A673 (cell line): ENCODE measurements around the gene CREBRF.

Experiments
- EZH2 ChIP-seq: fragments of 200-600 bp; sonication (generic); IDR thresholded peaks from 2 replicates; pipeline ENCODE4 v1.6.1; 2017; ENCODE audit warnings: borderline replicate concordance, low read depth, mild to moderate bottlenecking, mixed read lengths, antibody characterized with exemption, low read length; ENCODE audit not compliant: poor library complexity, severe bottlenecking
- TF ChIP-seq, protein P1 (sequence below): fragments of 300-800, 200-600 bp; sonication (generic); conservative IDR thresholded peaks from 2 replicates; pipeline ENCODE4 v1.5.1; 2017; ENCODE audit warnings: low read depth, mild to moderate bottlenecking, antibody characterized with exemption, low read length, moderate library complexity, mixed read lengths

DNA sequence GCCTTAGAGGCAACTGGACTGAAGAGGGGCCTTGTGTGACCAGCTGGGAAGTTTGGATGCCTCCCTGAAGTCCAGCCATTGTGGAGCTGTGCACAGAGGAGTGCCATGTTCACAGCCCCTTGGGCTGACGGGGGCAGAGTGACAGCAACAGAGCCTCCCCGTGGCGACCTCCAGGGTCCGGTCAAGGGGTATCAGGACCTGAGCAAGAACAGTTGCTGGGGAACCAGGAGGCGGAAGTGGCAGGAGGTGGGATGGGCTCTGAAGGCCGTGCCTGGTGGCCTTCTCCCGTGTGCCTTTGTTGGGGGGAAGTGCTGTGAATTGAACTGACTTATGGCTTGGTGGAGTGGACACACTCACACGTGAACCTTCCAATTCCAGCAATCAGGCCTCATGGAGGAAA is 102.2 kb downstream of the CREBRF start:
- no peak for TF ChIP-seq EZH2
- TF ChIP-seq, protein P1, sequence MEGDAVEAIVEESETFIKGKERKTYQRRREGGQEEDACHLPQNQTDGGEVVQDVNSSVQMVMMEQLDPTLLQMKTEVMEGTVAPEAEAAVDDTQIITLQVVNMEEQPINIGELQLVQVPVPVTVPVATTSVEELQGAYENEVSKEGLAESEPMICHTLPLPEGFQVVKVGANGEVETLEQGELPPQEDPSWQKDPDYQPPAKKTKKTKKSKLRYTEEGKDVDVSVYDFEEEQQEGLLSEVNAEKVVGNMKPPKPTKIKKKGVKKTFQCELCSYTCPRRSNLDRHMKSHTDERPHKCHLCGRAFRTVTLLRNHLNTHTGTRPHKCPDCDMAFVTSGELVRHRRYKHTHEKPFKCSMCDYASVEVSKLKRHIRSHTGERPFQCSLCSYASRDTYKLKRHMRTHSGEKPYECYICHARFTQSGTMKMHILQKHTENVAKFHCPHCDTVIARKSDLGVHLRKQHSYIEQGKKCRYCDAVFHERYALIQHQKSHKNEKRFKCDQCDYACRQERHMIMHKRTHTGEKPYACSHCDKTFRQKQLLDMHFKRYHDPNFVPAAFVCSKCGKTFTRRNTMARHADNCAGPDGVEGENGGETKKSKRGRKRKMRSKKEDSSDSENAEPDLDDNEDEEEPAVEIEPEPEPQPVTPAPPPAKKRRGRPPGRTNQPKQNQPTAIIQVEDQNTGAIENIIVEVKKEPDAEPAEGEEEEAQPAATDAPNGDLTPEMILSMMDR: no peak
